Spleen (tissue), 11 donors: ENCODE measurements around the gene DMRT1. TPM values are rescaled to one million over a fixed set of nuclear protein-coding genes. Genes with fewer than 3 reads are reported as not detected.
A peak's percentile ranks its signal among the peaks of the same experiment; 100 is the strongest.

ENCODE experiments used
- DNase-seq: peaks from one replicate; pipeline ENCODE4 v3.0.0-alpha.2; 2020
- H3K27ac ChIP-seq, 8 donors: fragments of 200-600 bp; sonication (generic) in 7 of 8; 1 replicate in 4 of 8; 2 replicates in 4 of 8; pipeline versions ENCODE4 v1.5.0 to v1.8.0; 2016 to 2021; ENCODE audit warnings: inconsistent platforms in 4 of 8, mild to moderate bottlenecking in 4 of 8, moderate library complexity in 1 of 8
- H3K27me3 ChIP-seq, 7 donors: fragments of 200-600 bp; sonication (generic) in 6 of 7; replicated peaks in 1 of 7; 1 replicate in 4 of 7; 2 replicates in 3 of 7; pipeline versions ENCODE4 v1.5.0 to v1.8.0; 2016 to 2021; ENCODE audit warnings: inconsistent platforms in 3 of 7, mild to moderate bottlenecking in 1 of 7
- H3K36me3 ChIP-seq, 6 donors: fragments of 200-600 bp; sonication (generic) in 5 of 6; 1 replicate in 4 of 6; 2 replicates in 2 of 6; pipeline versions ENCODE4 v1.5.0 to v1.8.0; 2016 to 2021; ENCODE audit warnings: inconsistent platforms in 2 of 6
- H3K4me1 ChIP-seq, 6 donors: fragments of 200-600 bp; sonication (generic) in 5 of 6; 1 replicate in 3 of 6; 2 replicates in 3 of 6; pipeline versions ENCODE4 v1.5.0 to v1.8.0; 2016 to 2021; ENCODE audit warnings: inconsistent platforms in 3 of 6
- H3K4me3 ChIP-seq, 8 donors: fragments of 200-600 bp; sonication (generic) in 7 of 8; 1 replicate in 4 of 8; 2 replicates in 4 of 8; pipeline versions ENCODE4 v1.5.0 to v1.8.0; 2016 to 2021; ENCODE audit warnings: inconsistent platforms in 4 of 8, mild to moderate bottlenecking in 4 of 8, moderate library complexity in 2 of 8
- H3K9me3 ChIP-seq, 8 donors: fragments of 200-600 bp; sonication (generic) in 7 of 8; 1 replicate in 4 of 8; 2 replicates in 4 of 8; pipeline versions ENCODE4 v1.5.0 to v1.8.0; 2016 to 2021; ENCODE audit warnings: inconsistent platforms in 4 of 8
- CTCF ChIP-seq, 11 experiments: fragments of 200-600 bp in 7 of 11; fragments of 450-650 bp in 4 of 11; sonication (generic) in 4 of 11; IDR thresholded peaks in 8 of 11; conservative IDR thresholded peaks in 3 of 11; 1 replicate in 7 of 11; 2 replicates in 4 of 11; pipeline versions ENCODE4 v1.4.0 to v1.8.0; 2016 to 2021; ENCODE audit warnings: antibody characterized with exemption in 11 of 11, inconsistent platforms in 4 of 11, mild to moderate bottlenecking in 1 of 11
- POLR2A ChIP-seq, 3 donors: fragments of 450-650 bp; IDR thresholded peaks; one replicate each; pipeline ENCODE4 v1.5.1; 2017; ENCODE audit warnings: antibody characterized with exemption in 3 of 3, mild to moderate bottlenecking in 1 of 3
- POLR2AphosphoS5 ChIP-seq, 3 donors: sonication (generic); formaldehyde crosslinking; IDR thresholded peaks; one replicate each; pipeline ENCODE4 v1.5.1; 2017; ENCODE audit warnings: antibody characterized with exemption in 3 of 3
- WGBS, 5 donors: extraction: QIAGEN DNeasy Blood & Tissue Kit in 3 of 5; methylation state at CpG; one replicate each; pipeline versions ENCODE4 v1.1.5 to v1.1.7; 2013 to 2018; 5-methylcytosine and 5-hydroxymethylcytosine counted together
- intact Hi-C: fragments of 100-400 bp; cut with DNase I; formaldehyde crosslinking; loops from one replicate; pipeline ENCODE4 v1.15.0; 2023; ENCODE audit warnings: low total_unique reads
- polyA plus RNA-seq, 3 donors: library from polyadenylated mRNA; stranded (reverse); fragments of 200-250 nt; gene quantifications; one replicate each; pipeline ENCODE4 v1.2.1, GENCODE V29; 2013
- total RNA-seq, 7 donors: library from RNA; depleted of rRNA in 3 of 7; stranded (reverse); fragments of >200 nt in 3 of 7; fragmentation: NEBNext Ultra II Directional in 4 of 7; extraction: Animal tissue kit (Norgen Biotek cat#: 25700) in 4 of 7; gene quantifications; one replicate each; pipeline versions ENCODE4 v1.1.0 to v1.2.1, GENCODE V29; 2016 to 2021
- donor health status: healthy with polysubstance abuse.
- donor health status: DM: no; HTN: no; CAD: no; lungs with moderate emphysema.
- donor health status: DM: no; HTN: no; CAD: no.
- donor health status: Bipolar disorder and iron deficiency.
- donor health status: healthy.
- donor health status: DM: no; HTN: no; CAD: no.
- donor health status: DM: yes; HTN: yes; CAD: no.

The DMRT1 gene
- total and polyA plus RNA-seq, 10 donors, result not detected

DNA sequence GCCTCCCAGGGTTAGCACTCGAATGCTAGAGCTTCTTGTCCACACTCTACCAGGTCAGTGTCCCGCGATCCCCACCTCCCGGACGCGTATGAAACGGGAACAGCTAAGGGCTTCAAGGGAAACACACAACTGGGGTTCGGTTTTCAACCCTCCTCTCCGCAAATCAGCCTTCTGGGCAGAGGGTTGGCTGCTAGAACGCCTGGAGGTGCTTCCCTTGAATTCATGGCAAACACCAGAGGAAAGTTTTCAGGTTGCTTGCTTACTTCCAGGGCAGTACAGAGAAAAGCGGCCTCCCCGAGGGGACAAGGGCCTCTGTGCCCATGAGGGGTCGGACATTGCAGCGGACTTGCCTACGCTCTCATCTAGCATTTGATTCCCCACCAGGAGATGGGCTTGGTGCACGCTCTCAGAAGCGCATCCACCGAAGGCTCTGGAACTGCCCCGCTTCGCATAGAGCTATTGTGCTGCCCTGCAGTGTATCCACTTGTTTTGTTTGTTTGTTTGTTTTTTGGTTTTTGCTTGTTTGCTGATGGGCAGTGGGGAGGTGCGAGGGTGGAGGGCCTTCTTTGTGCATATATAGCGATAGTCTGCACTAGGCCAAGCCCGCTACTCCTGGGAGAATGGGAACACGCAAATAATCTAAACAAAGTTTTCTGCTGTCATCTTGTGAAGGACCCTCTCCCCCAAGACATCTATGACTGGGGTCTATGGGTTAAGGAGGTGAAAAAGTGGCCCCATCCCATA lies 133.7 kb downstream of the DMRT1 start:
- TF ChIP-seq CTCF (IDR thresholded peaks at IDR 0.05 in 8 of 11, conservative IDR thresholded peaks at IDR 0.05 in 3 of 11) (no peak), POLR2AphosphoS5 (IDR thresholded peaks at IDR 0.05) (no peak), POLR2A (IDR thresholded peaks at IDR 0.05) (no peak)
- intact Hi-C loops, result no loop called here
- peaks cover 0 to 5% (median 0%) of the 10 kb centered on the region in 8 donors for H3K9me3 ChIP-seq
- no peak overlapping the region for H3K27ac ChIP-seq
- DNase-seq, result no peak
- H3K4me3 ChIP-seq, result no peak overlapping the region
- H3K36me3 ChIP-seq, result no peaks in the 10 kb centered on the region
- peaks cover 20 to 100% (median 98%) of the 10 kb centered on the region in 7 donors for H3K27me3 ChIP-seq
- WGBS, 5 donors, result 9 to 19% (median 14%) methylated on average over 21 to 24 of the region's 24 CpGs
- peaks cover 20 to 59% (median 42%) of the 10 kb centered on the region in 6 donors for H3K4me1 ChIP-seq

- Histone ChIP-seq H3K27me3 (peaks cover 13 to 100% (median 96%) of the 10 kb centered on the region in 7 donors), H3K36me3 (no peaks in the 10 kb centered on the region), H3K4me1 (peaks cover 20 to 53% (median 36%) of the 10 kb centered on the region in 6 donors), H3K9me3 (peaks cover 0 to 5% (median 0%) of the 10 kb centered on the region in 8 donors), H3K27ac (no peak overlapping the region), H3K4me3 (no peak overlapping the region)
- no peak for DNase-seq
- 6 to 10% (median 8%) methylated on average over 20 to 23 of the region's 23 CpGs for WGBS, 5 donors
- intact Hi-C loops, result no loop called here
- TF ChIP-seq POLR2AphosphoS5 (IDR thresholded peaks at IDR 0.05) (no peak), POLR2A (IDR thresholded peaks at IDR 0.05) (no peak), CTCF (IDR thresholded peaks at IDR 0.05 in 8 of 11, conservative IDR thresholded peaks at IDR 0.05 in 3 of 11) (no peak)
Observed at GRCh38 chr9:975740-976257, 134.3 kb downstream of the DMRT1 start.

GRCh38 chr9:976258-976942 lies 134.9 kb downstream of the DMRT1 start, which contains the start of gene DMRT3:
DMRT3 (plus strand) TSS chr9:976655; CDS start chr9:977002, 347 bp downstream.
- H3K36me3 ChIP-seq, result no peaks in the 10 kb centered on the region
- no peak for DNase-seq

More at GRCh38 chr9:976258-976942, 134.9 kb downstream of the DMRT1 start, which contains the start of gene DMRT3:
- H3K9me3 ChIP-seq, result peaks cover 0 to 4% (median 0%) of the 10 kb centered on the region in 8 donors
- peaks cover 9 to 100% (median 96%) of the 10 kb centered on the region in 7 donors for H3K27me3 ChIP-seq
- WGBS, 5 donors, result 3 to 5% (median 4%) methylated on average over 48 to 70 of the region's 70 CpGs
- H3K4me3 ChIP-seq, result peak within 1 kb of the TSS in 1 of 8 donors; percentile 45
- TF ChIP-seq POLR2A (IDR thresholded peaks at IDR 0.05) (no peak), POLR2AphosphoS5 (IDR thresholded peaks at IDR 0.05) (no peak), CTCF (IDR thresholded peaks at IDR 0.05 in 8 of 11, conservative IDR thresholded peaks at IDR 0.05 in 3 of 11) (no peak)
- H3K4me1 ChIP-seq, result peaks cover 19 to 47% (median 31%) of the 10 kb centered on the region in 6 donors
- intact Hi-C loops, result no loop called here
- no peak within 1 kb of the TSS for H3K27ac ChIP-seq
